ENCODE data around the gene MVK.

DNA sequence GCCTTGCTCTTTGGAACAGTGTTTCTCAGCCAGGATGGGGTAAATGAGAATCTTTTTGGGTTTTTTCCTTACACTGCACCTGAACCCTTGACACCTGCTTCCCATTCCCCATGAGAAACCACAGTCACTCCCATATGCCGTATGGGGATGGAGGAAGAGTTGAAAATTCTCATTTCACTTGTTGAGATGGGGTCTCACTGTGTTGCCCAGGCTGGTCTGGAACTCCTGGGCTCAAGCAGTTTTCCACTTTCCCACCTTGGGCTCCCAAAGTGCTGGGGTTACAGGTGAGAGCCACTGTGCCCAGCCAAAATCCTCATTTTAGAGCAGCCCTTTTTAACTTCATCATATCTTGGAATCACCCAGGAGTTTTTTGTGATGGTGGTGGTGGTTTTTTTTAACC lies 3.7 kb downstream of the MVK start:
- TF ChIP-seq POLR2A (IDR thresholded peaks at IDR 0.05; ENCODE audit: low read depth, low read length) (no peak), RFX5 (IDR thresholded peaks at IDR 0.05; ENCODE audit: low read depth, low read length) (no peak), CTCF (conservative IDR thresholded peaks at IDR 0.05; ENCODE audit: low read depth, low read length) (no peak), RCOR1 (IDR thresholded peaks at IDR 0.05; ENCODE audit: insufficient replicate concordance, low read length) (no peak), FOS (IDR thresholded peaks at IDR 0.05; ENCODE audit: low read depth, low read length) (no peak), RAD21 (IDR thresholded peaks at IDR 0.05; ENCODE audit: low read length) (no peak), BHLHE40 (IDR thresholded peaks at IDR 0.05; ENCODE audit: low read depth, low read length) (no peak), MAFK (IDR thresholded peaks at IDR 0.05; ENCODE audit: low read depth, low read length) (no peak), MAZ (IDR thresholded peaks at IDR 0.05; ENCODE audit: borderline replicate concordance, low read depth, low read length) (no peak)
- TF ChIP-seq, protein P1, sequence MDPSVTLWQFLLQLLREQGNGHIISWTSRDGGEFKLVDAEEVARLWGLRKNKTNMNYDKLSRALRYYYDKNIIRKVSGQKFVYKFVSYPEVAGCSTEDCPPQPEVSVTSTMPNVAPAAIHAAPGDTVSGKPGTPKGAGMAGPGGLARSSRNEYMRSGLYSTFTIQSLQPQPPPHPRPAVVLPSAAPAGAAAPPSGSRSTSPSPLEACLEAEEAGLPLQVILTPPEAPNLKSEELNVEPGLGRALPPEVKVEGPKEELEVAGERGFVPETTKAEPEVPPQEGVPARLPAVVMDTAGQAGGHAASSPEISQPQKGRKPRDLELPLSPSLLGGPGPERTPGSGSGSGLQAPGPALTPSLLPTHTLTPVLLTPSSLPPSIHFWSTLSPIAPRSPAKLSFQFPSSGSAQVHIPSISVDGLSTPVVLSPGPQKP (IDR thresholded peaks at IDR 0.05; ENCODE audit: borderline replicate concordance, low read depth, low read length) = no peak
- TF ChIP-seq, protein P2, sequence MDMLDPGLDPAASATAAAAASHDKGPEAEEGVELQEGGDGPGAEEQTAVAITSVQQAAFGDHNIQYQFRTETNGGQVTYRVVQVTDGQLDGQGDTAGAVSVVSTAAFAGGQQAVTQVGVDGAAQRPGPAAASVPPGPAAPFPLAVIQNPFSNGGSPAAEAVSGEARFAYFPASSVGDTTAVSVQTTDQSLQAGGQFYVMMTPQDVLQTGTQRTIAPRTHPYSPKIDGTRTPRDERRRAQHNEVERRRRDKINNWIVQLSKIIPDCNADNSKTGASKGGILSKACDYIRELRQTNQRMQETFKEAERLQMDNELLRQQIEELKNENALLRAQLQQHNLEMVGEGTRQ (IDR thresholded peaks at IDR 0.05; ENCODE audit: low read depth, low read length) = no peak
